CD4-positive, alpha-beta memory T cell (primary cell): ENCODE data around the gene SMIM28. TPM values are rescaled to one million over a fixed set of nuclear protein-coding genes. Genes with fewer than 3 reads are reported as not detected.

Experiments
- CTCF ChIA-PET: fragments of 350-600 bp; sonication (Branson Sonifier 250); formaldehyde crosslinking; loops from one replicate; lab custom pipeline; 2021; ENCODE audit warnings: inconsistent platforms; ENCODE audit not compliant: partially characterized antibody; lab: Charles Lee
- POLR2A ChIA-PET: fragments of 350-600 bp; sonication (Branson Sonifier 250); formaldehyde crosslinking; loops from one replicate; lab custom pipeline; 2021; ENCODE audit not compliant: partially characterized antibody; lab: Charles Lee
- DNase-seq, 5 donors: peaks; one replicate each; pipeline versions ENCODE4 v3.0.0 to v3.0.0-alpha.2; 2020 to 2022; ENCODE audit warnings: mixed read lengths in 1 of 5
- H3K27ac ChIP-seq: one replicate; pipeline ENCODE4 v1.7.0; 2013; ENCODE audit warnings: low read depth, low read length
- H3K27me3 ChIP-seq: 2 replicates; pipeline ENCODE4 v1.7.0; 2013; ENCODE audit warnings: mild to moderate bottlenecking, low read length, moderate library complexity; ENCODE audit not compliant: insufficient read depth
- H3K36me3 ChIP-seq: 2 replicates; pipeline ENCODE4 v1.7.0; 2013; ENCODE audit warnings: mild to moderate bottlenecking, low read length, moderate library complexity; ENCODE audit not compliant: insufficient read depth
- H3K4me1 ChIP-seq: 2 replicates; pipeline ENCODE4 v1.7.0; 2013; ENCODE audit warnings: mild to moderate bottlenecking, low read length, moderate library complexity; ENCODE audit not compliant: insufficient read depth
- H3K4me3 ChIP-seq, 2 donors: one replicate each; pipeline ENCODE4 v1.7.0; 2013; ENCODE audit warnings: low read length in 2 of 2, mild to moderate bottlenecking in 1 of 2
- H3K9me3 ChIP-seq, 2 donors: one replicate each; pipeline ENCODE4 v1.7.0; 2013; ENCODE audit warnings: low read length in 2 of 2, control low read depth in 1 of 2; ENCODE audit not compliant: control insufficient read depth in 1 of 2
- H3K27ac Mint-ChIP-seq, 7 donors: one replicate each; pipeline ENCODE4 v1.8.0; 2020 to 2021; ENCODE audit warnings: mixed read lengths in 7 of 7, mild to moderate bottlenecking in 6 of 7, inconsistent platforms in 3 of 7, moderate library complexity in 3 of 7
- H3K27me3 Mint-ChIP-seq, 2 donors: one replicate each; pipeline ENCODE4 v1.8.0; 2020 to 2021; ENCODE audit warnings: mixed read lengths in 2 of 2
- H3K36me3 Mint-ChIP-seq, 2 donors: one replicate each; pipeline ENCODE4 v1.8.0; 2020 to 2021; ENCODE audit warnings: mixed read lengths in 2 of 2, inconsistent platforms in 1 of 2, mild to moderate bottlenecking in 1 of 2
- H3K4me1 Mint-ChIP-seq, 4 donors: one replicate each; pipeline ENCODE4 v1.8.0; 2020 to 2021; ENCODE audit warnings: mixed read lengths in 4 of 4, mild to moderate bottlenecking in 1 of 4
- H3K4me3 Mint-ChIP-seq, 8 donors: one replicate each; pipeline ENCODE4 v1.8.0; 2020 to 2021; ENCODE audit warnings: mixed read lengths in 8 of 8, mild to moderate bottlenecking in 7 of 8, moderate library complexity in 6 of 8, inconsistent platforms in 3 of 8
- H3K9me3 Mint-ChIP-seq, 8 donors: one replicate each; pipeline ENCODE4 v1.8.0; 2020 to 2021; ENCODE audit warnings: mixed read lengths in 8 of 8, mild to moderate bottlenecking in 5 of 8, inconsistent platforms in 3 of 8, moderate library complexity in 1 of 8
- intact Hi-C: fragments of 100-400 bp; cut with micrococcal nuclease; formaldehyde crosslinking; loops from one replicate; pipeline ENCODE4 v1.15.1; 2023
- polyA plus RNA-seq, 2 donors: library from polyadenylated mRNA; unstranded; fragments of 300-500 nt; fragmentation: Illumina TruSeq; gene quantifications; one replicate each; pipeline ENCODE4 v1.2.3, GENCODE V29; 2021
- total RNA-seq, 2 experiments: library from RNA; stranded (reverse); gene quantifications; one replicate each; pipeline ENCODE4 v1.2.3, GENCODE V29; 2021

Gene SMIM28
- total and polyA plus RNA-seq, 4 experiments from 2014 or later, result not detected

DNA sequence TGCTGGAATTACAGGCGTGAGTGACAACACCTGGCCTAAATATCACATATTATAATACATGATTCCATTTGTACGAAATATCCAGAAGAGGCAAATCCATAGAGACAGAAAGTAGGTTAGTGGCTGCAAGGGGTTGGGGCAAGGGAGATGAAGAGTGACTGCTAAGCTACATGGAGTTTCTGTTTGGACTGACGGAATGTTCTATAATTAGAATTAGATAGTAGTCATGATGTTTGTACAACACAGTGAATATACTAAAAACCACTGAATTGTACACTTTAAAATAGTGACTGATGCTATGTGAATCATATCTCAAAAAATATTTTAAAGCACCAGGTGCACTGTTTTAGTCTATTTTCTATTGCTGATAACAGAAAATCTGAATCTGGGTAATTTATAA is 22.6 kb downstream of the SMIM28 start:
- no peaks in the 10 kb centered on the region for H3K9me3 ChIP-seq
- Mint-ChIP-seq H3K27me3 (no peaks in the 10 kb centered on the region), H3K36me3 (peaks cover 0 to 4% of the 10 kb centered on the region in 2 donors), H3K4me1 (peaks cover 6 to 12% (median 9%) of the 10 kb centered on the region in 4 donors), H3K4me3 (peak overlapping the region in 1 of 8 donors; percentile 11), H3K9me3 (no peaks in the 10 kb centered on the region), H3K27ac (no peak overlapping the region)
- CTCF ChIA-PET, result no interaction called here
- H3K4me1 ChIP-seq, result peaks cover 13% of the 10 kb centered on the region
- H3K4me3 ChIP-seq, result no peak overlapping the region
- no peak for DNase-seq
- H3K27me3 ChIP-seq, result no peaks in the 10 kb centered on the region
- no peak overlapping the region for H3K27ac ChIP-seq
- POLR2A ChIA-PET, result no interaction called here
- intact Hi-C loops, result loop anchor here (5.0 to 10.0 kb wide), 3 partner anchors 116 to 696 kb away; no protein-coding TSS in a partner anchor
- no peaks in the 10 kb centered on the region for H3K36me3 ChIP-seq

DNA sequence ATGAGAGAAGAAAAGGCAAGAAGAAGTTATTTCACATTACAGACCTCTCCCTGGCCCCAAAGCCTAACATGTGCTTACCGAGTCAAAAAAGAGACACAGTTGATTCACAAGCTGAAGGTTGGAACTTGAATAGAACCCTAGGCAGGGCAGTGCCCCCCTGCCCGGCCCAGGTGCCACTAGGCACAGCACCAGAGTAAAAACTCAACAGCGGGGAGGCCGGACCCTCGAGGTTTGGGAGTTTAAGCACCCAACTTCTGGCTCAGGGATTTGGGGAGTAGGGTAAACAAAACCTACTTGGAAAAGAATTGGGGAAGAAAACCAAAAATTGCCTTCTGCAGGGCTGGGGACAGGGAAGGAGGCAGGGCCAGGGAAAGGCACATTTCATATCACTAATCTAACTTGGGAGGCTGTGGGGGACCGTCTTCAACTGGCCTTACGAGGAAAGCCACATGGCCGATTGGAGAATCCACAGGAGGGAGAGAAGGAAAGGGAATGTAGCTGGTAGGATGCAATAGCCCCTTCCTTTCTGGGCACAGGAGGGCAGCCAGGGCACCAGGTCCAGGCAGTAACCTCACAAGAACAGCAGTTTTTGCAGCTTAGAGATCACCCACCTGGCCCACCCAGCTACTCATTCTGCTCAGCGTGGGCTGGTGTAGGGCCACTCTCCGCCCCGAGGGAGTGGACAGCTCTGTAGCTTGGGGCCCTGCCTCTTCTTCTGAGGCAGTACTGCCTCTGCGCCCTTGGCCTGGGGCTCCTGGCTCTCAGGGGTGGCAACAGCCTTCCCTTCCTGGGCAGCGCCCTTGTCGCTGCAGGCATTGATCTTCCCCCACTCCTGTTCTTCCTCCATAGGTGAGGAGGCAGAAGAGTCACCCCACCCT is 24.5 kb downstream of the SMIM28 start:
- H3K27me3 ChIP-seq, result no peaks in the 10 kb centered on the region
- Mint-ChIP-seq H3K27me3 (no peaks in the 10 kb centered on the region), H3K36me3 (peaks cover 0 to 20% of the 10 kb centered on the region in 2 donors), H3K4me1 (peaks cover 13 to 23% (median 16%) of the 10 kb centered on the region in 4 donors), H3K4me3 (peak overlapping the region; percentile 13 to 77 (median 34)), H3K9me3 (no peaks in the 10 kb centered on the region), H3K27ac (peak overlapping the region in 3 of 7 donors; percentile 42 to 82 (median 59))
- H3K4me3 ChIP-seq, result no peak overlapping the region
- DNase-seq, result no peak
- POLR2A ChIA-PET, result interaction anchor here (1.6 kb wide), 1 partner anchor 108 kb away, joined by 4 read pairs; no protein-coding TSS in a partner anchor
- intact Hi-C loops, result loop anchor here (5.0 to 10.0 kb wide), 3 partner anchors 117 to 697 kb away; no protein-coding TSS in a partner anchor
- CTCF ChIA-PET, result interaction anchor here (0.7 to 3.6 kb wide), 5 partner anchors 8 to 286 kb away, joined by 3 to 17 read pairs (median 5); no protein-coding TSS in a partner anchor
- H3K9me3 ChIP-seq, result no peaks in the 10 kb centered on the region
- H3K27ac ChIP-seq, result no peak overlapping the region
- H3K36me3 ChIP-seq, result peaks cover 10% of the 10 kb centered on the region
- H3K4me1 ChIP-seq, result peaks cover 22% of the 10 kb centered on the region

DNA sequence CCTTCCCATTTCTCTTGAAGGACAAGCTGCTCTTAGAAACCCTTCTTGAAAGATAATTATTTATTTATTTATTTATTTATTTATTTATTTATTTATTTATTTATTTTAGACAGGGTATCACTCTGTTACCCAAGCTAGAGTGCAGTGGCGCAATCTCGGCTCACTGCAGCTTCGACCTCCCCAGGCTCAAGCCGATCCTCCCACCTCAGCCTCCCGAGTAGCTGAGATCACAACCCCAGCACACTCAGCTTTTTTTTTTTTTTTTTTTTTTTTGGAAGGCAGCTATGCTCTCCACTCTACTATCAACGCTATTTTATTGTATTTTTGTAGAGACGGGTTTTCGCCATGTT is 25.1 kb downstream of the SMIM28 start:
- Mint-ChIP-seq H3K4me3 (peak overlapping the region; percentile 81 to 87 (median 84)), H3K4me1 (peaks cover 13 to 23% (median 19%) of the 10 kb centered on the region in 4 donors), H3K27me3 (no peaks in the 10 kb centered on the region), H3K9me3 (no peaks in the 10 kb centered on the region), H3K36me3 (peaks cover 5 to 26% of the 10 kb centered on the region in 2 donors), H3K27ac (peak overlapping the region in 4 of 7 donors; percentile 41 to 78 (median 72))
- DNase-seq, result no peak
- intact Hi-C loops, result loop anchor here (5.0 to 10.0 kb wide), 3 partner anchors 118 to 698 kb away; no protein-coding TSS in a partner anchor
- H3K27me3 ChIP-seq, result no peaks in the 10 kb centered on the region
- H3K4me1 ChIP-seq, result peaks cover 22% of the 10 kb centered on the region
- ChIA-PET CTCF (interaction anchor here (0.7 to 3.6 kb wide), 5 partner anchors 9 to 287 kb away, joined by 3 to 17 read pairs (median 5); no protein-coding TSS in a partner anchor), POLR2A (interaction anchor here (1.6 to 3.3 kb wide), 3 partner anchors 30 to 107 kb away, joined by 4 to 30 read pairs (median 8); no protein-coding TSS in a partner anchor)
- peaks cover 16% of the 10 kb centered on the region for H3K36me3 ChIP-seq
- no peaks in the 10 kb centered on the region for H3K9me3 ChIP-seq
- no peak overlapping the region for H3K27ac ChIP-seq
- peak overlapping the region; percentile 2 to 73 for H3K4me3 ChIP-seq

DNA sequence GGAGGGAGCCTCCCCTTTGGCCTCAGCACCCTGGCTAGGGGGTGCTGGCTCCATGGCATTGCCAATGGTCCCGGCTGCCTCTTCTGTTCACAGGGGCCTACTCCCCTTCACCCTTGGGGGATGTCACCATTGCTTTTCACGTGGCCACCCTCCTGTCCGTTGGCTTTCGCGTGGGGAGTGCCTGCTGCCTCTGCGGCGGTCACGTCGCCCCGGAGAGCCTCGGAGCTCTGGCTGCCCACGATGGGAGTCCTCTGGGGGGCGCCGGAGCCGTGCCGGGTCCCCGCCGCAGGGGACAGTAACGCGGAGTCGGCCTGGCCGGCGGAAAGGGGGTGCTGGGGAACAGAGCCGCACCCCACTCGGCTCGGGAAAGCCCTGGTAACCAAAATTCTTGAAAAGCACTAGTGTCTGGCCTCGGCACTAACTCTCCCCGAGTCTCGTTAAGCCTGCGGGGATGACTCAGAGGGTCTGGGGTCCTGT is 25.7 kb downstream of the SMIM28 start:
- Mint-ChIP-seq H3K4me1 (peaks cover 13 to 25% (median 22%) of the 10 kb centered on the region in 4 donors), H3K27me3 (no peaks in the 10 kb centered on the region), H3K4me3 (peak overlapping the region; percentile 81 to 87 (median 84)), H3K9me3 (no peaks in the 10 kb centered on the region), H3K36me3 (peaks cover 9 to 31% of the 10 kb centered on the region in 2 donors), H3K27ac (peak overlapping the region; percentile 70 to 91 (median 75))
- intact Hi-C loops, result loop anchor here (5.0 to 10.0 kb wide), 3 partner anchors 119 to 699 kb away; no protein-coding TSS in a partner anchor
- peaks cover 22% of the 10 kb centered on the region for H3K36me3 ChIP-seq
- H3K9me3 ChIP-seq, result no peaks in the 10 kb centered on the region
- H3K4me3 ChIP-seq, result peak overlapping the region; percentile 2 to 73
- ChIA-PET CTCF (interaction anchor here (0.9 to 3.6 kb wide), 10 partner anchors 9 to 287 kb away, joined by 3 to 17 read pairs (median 4); no protein-coding TSS in a partner anchor), POLR2A (interaction anchor here (1.0 to 3.3 kb wide), 4 partner anchors 31 to 370 kb away, joined by 3 to 30 read pairs (median 6); partner anchors contain the start of gene CCDC28A)
- H3K27me3 ChIP-seq, result no peaks in the 10 kb centered on the region
- peaks cover 22% of the 10 kb centered on the region for H3K4me1 ChIP-seq
- DNase-seq, result peak in 3 of 5 donors; percentile 4 to 62 (median 27)
- H3K27ac ChIP-seq, result peak overlapping the region; percentile 72

DNA sequence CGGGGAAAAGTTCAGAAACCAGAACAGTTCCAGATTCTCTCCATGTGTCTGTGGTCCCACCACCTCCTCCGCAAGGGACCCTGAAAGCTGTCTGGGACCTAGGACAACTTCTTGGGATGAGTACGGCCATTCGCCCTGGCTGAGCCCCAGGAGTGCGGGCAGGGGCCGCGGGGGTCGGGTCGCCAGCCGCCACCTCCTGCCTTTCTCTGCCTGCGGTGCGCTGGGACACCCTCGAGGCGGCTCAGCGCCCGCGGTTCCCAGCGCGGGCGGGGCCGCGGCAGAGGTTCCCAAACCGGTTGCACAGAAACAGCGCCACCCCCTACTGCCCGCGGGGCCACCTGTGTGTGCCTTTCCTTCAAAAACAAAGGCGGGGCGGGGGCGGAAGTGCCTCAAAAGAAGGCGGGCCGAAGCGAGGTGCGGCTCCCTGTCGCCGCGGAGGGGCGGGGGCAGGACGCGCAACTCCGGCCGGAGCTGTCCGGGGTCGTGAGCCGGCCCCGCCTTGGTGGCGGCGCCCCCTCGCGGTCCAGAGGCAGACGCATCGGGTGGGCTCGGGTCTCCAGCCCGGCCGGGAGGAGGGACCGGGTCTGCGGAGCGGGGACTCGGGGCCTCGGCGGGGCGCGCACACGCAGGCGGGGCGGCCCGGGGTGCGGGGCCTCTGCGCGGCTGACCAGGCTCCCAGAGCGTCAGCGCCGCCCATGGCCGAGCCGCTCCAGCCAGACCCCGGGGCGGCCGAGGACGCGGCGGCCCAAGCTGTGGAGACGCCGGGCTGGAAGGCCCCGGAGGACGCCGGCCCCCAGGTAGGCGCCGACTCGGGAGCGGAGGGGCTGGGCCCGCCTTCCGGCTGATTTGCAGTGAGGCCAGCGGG is 26.3 kb downstream of the SMIM28 start, which contains the start of gene HEBP2:
HEBP2 (plus strand) TSS at position 423 of the 865 bp plus-strand sequence; CDS start at position 696, 273 bp downstream.
- H3K9me3 Mint-ChIP-seq, result no peaks in the 10 kb centered on the region

More for the DNA sequence above, 26.3 kb downstream of the SMIM28 start, which contains the start of gene HEBP2:
- peaks cover 22% of the 10 kb centered on the region for H3K4me1 ChIP-seq
- Mint-ChIP-seq H3K27me3 (no peaks in the 10 kb centered on the region), H3K27ac (peak within 1 kb of the TSS; percentile 84 to 92 (median 88)), H3K4me3 (peak within 1 kb of the TSS; percentile 84 to 90 (median 88)), H3K4me1 (peaks cover 13 to 30% (median 26%) of the 10 kb centered on the region in 4 donors), H3K36me3 (peaks cover 14 to 38% of the 10 kb centered on the region in 2 donors)
- peaks cover 27% of the 10 kb centered on the region for H3K36me3 ChIP-seq
- no peaks in the 10 kb centered on the region for H3K9me3 ChIP-seq
- ChIA-PET POLR2A (interaction anchor here (0.8 to 3.3 kb wide), 7 partner anchors 11 to 369 kb away, joined by 3 to 30 read pairs (median 4); partner anchors contain the start of genes CCDC28A and SMIM28), CTCF (interaction anchor here (1.0 to 3.6 kb wide), 10 partner anchors 16 to 288 kb away, joined by 3 to 17 read pairs (median 4); no protein-coding TSS in a partner anchor)
- no peaks in the 10 kb centered on the region for H3K27me3 ChIP-seq
- intact Hi-C loops, result loop anchor here (1.0 to 10.0 kb wide), 8 partner anchors 31 to 971 kb away; partner anchors contain the start of genes CCDC28A and CITED2
- peak; percentile 87 to 97 (median 90) for DNase-seq
- peak within 1 kb of the TSS; percentile 2 to 73 for H3K4me3 ChIP-seq
- peak within 1 kb of the TSS; percentile 72 for H3K27ac ChIP-seq
